T-helper 9 cell (primary cell): Measurements from ENCODE around the gene LMBRD2.

Experiments
- DNase-seq: peaks from one replicate; pipeline ENCODE4 v3.0.0-alpha.2; 2020

LMBRD2 gene

DNA sequence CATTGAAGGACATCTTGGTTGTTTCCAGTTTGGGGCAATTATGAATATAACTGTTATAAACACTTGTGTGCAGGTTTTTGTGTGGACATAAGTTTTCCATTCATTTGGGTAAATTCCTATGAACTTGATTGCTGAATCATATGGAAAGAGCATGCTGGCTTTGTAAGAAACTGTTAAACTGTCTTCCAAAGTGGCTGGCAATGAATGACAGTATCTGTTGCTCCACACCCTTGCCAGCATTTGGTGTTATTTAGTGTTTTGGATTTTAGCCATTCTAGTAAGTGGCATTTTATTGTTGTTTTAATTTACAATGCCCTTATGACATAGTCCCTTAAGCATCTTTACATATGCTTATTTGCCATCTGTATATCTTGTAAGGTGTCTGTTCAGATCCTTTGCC is 55.2 kb downstream of the LMBRD2 start:
- DNase-seq: no peak

DNA sequence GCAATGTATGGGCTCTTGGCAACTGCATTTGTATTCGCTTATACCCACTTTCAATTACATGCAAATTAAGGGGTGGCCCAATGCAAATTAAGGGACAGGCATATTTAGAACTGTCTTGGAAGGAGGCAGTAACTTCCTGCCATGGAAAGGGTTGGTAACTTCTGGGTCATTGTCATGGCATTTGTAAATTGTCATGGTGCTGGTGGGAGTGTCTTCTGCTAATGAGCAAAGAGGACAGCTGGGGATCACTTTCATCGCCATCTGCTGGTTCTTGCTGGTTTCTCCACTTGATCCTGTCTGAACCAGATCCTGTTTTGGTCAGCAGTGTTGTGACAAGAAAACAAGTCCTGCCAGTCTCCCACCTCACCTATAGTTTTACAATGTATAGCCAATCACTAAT is 61.7 kb downstream of the LMBRD2 start:
- DNase-seq: no peak

DNA sequence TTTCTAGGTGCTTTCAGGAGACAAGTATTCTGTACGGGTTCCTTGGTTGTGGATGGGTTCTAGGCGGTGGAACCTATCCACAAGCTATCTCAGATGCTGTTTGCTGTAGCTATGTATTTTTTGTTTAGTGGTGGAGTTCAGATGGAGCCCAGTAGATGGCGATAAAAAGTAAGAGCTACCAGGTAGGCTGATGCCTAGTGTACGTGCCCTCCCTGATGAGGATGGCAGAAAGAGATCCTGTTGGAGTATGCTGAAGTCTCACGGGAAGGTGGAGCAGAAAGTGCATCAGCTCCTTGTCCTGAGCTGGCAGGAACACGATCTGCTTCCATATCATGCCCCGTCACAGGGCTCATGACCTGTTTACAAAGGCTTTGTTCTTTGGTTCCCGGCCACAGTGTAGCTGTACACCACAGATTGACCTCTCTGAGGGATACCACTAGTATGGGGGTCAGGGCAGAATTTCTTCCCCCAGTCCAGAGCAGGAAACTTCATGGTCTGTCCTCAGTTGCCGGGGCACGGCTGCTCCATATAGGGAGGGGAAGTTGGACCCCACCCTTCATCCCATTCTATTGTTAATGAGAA is 72.4 kb downstream of the LMBRD2 start:
- no peak for DNase-seq

DNA sequence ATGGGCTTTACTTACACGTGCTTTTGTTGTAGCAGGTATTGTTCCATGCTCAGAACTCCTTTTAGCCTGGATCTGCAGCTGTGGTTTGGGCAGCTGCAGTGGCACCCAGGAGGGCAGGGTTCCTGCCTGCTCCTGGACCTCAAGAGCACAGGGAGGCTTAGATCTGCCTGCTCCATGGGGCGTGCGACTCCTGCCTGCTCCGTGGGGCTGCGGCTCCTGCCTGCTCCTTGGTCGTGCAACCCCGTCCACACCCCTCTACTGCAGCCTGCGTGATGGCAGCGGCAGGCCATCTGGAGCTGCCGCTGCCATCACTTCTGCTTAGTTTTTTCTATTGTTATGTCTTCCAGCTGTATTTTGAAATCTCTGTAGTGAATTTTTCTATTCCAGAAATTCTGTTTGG is 73.3 kb downstream of the LMBRD2 start:
- DNase-seq: no peak

DNA sequence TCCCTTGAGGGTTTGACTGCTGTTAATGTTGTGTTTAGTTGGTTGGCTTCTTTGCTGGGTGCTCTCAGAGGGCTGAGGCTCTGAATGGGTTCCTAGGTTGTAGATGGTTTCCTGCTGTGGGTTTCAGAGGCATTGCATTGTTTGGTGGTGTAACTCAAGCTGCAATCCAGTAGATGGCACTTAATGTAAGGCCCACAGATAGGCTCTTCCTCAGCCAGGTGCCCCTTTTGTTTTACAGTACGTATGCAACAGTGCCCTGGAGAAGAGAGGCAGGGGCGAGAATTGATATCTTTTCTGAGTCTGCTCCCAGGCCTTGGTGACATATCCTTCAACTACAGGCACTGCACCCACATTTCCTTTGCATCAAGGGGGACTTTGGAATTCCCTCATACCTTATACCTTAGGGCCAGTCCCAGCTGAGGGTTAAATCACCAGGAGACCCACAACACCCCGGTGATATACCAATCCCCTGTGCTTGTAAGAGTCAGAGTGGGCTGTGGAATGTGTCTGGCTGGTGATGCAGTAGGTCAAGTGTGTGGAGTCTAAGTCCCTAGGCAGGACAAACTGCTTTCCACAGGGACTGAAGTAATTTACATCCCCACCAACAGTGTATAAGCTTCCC is 78.0 kb downstream of the LMBRD2 start:
- DNase-seq: no peak

DNA sequence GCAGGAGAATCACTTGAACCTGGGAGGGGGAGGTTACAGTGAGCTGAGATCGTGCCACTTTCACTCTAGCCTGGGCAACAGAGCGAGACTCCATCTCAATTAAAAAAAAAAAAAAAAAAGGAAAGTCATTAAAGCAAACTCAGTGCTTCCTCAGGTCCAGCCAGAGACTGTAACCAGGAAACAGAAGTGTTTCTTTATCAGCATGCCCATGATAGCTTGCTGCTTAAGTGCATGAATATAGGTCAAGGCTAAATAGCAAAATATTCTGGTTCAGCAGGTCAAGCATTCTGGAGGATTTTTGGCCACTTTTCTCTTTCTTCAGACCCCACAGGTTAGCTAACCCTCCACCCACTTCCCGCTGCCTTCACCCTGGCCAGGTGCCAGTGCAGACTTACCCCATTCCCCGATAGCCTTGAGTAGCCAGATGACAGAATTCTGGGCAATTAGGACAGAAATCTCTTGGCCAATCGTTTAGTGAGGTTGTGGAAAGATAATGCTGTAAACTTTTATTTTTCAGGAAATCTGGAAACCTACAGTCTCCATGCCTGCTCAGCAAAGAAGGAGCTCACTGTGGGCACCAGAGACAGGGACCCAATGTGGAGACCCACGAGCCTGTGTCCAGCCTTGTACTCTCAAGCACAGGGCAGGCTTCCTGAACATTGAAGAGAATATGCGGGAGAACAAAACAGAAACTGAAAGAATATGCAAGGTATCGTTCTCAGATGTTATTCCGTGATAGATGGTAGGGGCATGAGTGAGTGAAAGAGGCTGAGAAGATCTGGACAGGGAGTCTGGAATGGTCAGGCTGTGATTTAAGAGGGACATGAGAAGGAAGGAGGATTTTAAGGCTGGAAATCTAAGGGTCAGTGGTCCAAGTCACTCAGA is 80.8 kb downstream of the LMBRD2 start:
- DNase-seq: no peak

DNA sequence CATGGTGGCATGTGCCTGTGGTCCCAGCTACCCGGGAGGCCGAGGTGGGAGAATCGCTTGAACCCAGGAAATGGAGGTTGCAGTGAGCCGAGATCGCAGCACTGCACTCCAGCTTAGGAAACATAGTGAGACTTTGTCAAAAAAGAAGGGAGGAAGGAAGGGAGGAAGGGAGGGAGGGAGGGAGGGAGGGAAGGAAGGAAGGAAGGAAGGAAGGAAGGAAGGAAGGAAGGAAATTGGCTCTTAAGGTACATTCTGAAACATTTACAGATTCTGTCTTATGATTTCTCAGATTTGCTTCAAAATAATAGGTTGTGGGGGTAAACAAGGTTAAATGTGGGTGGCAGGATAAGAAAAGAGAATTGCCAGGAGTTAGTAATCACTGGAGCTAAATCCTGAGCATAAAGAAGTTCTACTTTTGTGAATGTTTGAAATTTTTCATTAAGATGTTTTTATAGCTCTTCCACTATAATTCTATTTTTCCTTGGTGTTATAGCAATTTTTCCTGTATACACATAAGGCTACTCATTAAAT is 82.9 kb downstream of the LMBRD2 start:
- DNase-seq: no peak

DNA sequence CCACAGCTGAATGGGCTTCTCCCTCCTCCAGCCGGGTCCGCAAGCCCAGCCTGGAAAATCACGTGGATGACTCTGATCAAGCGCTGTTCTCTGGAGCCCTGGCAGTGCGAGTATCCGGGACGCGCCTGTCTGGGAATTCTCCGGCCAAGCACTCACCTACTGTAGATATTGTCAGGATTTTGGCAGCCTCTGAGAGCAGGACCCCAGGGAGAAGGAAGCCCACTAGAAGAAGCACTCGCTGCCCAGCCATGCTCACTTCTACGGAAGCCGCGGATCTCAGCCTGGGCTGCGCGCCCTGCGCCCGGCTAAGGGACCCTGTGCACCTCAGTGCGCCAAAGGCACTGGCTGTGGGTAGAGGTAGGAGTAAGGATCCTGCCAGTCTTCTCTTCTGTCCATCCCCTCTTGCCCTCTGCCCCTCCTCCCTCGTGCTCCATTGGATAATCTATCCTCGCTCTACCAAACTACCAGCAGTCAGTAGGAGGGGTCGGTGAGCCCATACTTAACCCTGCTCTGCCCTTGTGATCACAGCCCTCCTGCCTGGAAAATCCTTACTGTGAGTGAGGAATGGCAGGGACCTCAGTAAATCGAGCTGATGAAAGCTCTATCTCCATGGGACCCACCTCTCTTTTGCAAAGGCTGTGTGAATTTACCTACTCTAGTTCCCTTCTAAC is 85.0 kb downstream of the LMBRD2 start, which contains the start of gene UGT3A2:
Gene UGT3A2 (minus strand): TSS at position 343 of the 671 bp plus-strand sequence. CDS start 93 bp downstream, at position 250.
- no peak for DNase-seq

DNA sequence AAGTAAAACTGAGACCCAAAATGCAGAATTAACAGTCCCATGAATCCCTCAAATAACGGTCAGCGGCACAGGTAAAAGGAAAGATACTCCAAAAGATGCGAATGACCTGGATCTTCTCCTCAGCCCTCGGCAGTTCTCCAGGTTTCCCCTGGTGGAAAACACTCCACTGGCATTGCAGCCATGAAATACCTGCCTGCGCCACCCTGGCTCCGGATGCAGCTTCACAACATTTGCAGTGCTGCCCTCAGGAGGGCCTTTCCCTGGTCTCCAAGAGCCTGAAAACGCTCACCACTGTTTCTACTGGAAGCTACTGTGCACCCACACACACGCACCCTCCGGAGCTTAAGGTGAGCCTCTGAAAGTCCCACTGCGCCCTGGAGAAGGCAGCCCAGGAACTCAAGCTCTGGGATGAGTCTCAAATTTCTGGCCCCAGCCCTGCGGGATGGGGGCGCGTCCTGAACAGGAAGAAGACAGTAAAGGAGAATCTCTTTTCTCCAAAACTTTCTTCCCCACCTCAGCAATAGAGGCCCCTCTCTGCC is 85.6 kb downstream of the LMBRD2 start:
- DNase-seq: no peak

DNA sequence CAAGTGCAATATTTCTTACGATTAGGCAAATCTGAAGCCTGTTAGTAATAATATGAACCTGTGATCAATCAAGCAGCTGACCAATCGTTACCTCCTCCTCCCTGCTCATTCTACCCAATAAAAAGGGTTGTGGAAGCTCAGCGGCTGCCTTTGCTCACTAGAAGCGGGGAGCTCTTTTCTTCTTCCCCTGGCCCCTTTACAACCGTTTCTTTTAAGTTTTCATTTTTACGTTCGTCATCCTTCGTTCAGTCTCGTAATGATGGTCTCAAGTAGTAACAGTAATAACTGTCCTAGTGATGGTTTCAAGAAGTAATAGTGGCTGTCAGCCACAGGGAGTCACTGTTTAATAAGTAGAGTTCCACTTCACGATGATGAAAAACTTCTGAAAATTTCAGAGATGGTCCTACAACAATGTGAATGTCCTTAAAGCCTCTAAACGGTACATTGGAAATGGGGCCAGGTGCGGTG is 91.2 kb downstream of the LMBRD2 start:
- DNase-seq: no peak

DNA sequence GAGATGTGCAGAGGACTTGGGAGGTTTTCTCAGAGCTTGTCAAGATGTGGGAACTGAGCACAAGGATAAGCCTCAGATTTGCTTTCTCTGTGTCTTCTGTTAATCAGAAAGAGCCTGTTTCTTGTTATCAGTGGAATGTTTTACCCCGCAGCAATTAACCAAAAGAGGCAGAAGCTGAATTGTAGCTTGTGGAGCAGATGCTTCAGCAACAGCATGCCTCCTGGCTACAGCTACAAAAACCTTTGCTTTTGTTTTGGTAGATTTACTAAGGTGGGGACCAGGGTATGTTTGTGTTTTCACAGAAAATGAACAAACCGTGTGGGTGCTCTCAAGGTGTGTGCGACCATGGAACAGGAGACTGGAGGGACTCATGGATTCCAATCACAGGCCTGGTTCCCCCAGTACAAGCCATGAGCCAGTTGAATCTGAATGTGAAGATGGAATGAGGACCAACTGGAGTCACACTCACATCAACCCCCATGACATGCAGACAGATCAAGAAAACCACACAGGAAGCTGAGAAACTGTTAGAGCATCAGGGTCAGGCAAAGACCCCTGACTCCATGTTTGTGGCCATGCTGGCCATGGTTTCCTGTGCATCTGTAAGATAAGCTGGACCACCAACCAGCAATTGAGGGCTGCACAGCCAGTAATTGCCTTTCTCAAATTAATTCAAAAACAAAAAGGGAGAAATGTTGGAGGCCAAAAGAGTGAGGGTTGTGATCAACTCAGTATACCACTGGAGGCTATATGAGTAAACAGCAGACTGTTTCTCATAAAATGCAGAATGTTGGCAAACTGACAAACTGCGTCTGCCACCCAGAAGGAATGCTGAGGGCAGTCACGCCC is 91.9 kb downstream of the LMBRD2 start:
- DNase-seq: no peak

DNA sequence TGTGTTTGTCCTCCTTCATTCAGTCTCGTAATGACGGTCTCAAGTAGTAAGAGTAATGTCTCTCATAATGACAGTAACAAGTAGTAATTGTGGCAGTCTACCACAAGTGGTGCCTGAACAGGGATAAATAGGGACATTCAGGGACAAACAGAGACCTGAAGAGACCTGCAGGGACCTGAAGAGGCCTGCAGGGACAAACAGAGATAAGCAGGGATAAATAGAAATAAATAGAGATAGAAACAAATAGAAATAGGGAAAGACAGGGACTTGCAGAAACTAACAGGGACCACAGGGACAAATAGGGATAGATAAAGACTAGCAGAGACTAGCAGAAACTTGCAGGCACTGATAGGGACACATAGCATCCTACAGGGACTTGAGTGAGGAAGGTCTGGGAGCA is 92.9 kb downstream of the LMBRD2 start:
- no peak for DNase-seq

DNA sequence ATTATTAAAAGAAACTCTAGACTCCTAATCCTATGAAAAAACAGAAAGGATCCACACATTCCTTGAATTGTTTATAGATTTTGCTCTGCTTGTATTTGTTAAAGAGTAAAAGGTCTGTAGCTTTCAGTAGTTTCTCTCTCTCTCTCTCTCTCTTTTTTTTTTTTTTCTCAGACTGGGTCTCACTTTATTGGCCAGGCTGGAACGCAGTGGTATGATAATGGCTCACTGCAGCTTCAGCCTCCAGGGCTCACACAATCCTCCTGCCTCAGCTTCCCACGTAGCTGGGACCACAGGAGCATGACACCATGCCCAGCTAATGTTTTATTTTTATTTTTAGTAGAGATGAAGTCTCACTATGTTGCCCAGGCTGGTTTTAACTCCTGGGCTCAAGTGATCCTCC is 94.3 kb downstream of the LMBRD2 start:
- no peak for DNase-seq

DNA sequence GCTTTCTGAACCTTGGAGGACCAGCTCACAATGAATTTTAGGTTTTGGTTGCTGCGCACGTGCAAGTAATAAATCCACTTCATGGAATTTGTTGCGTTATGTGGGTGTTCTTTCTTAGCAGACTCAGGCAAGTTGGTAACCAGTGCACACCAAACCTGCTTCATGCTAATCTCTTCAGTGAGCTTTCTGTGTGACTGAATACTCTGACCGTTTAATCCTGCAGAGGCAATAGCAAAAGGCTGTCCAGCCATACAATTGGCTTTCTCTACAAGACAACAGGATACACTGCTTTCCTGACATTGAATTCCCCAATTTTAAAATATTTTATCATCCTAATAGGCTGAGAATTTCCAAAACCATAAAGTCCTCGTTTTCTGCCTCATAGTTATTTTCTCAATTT is 95.3 kb downstream of the LMBRD2 start:
- DNase-seq: no peak

DNA sequence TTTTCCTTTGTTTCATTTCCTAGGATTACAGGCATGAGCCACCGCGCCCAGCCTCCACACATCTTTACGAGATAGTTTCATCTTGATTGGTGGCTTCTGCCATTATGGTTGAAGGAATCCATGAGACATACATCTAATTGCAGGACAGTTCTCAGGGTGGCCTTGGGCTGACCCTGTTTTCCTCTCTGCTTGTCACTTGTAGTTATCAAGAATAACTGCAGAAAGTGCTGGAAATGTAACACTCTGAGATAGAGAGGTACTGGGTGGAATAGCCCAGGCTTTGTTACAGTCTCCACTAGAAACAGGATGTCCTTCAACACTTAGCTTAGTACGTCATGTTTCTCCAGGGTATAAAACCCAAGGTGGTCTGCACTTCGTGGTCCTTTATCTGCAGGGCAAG is 95.7 kb downstream of the LMBRD2 start:
- DNase-seq: no peak

DNA sequence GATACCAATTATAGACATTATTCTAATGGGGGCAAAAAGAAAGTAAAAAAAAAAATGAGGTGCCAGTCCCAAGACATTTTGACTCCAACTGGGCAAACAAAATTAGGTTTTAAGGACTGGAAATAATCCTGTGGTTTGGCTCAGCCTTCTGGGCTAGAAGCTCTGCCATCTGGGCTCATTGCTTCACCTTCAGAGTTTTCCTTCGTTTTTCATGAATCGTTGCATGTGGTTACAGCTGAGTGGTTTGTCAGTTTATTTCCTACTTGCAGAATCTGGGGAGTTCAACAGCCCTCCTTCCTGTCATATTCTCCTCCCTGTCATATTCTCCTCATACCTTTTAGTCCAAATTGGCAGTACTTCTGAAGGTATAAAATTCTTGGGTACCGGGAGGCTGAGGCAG is 97.0 kb downstream of the LMBRD2 start:
- DNase-seq: no peak

DNA sequence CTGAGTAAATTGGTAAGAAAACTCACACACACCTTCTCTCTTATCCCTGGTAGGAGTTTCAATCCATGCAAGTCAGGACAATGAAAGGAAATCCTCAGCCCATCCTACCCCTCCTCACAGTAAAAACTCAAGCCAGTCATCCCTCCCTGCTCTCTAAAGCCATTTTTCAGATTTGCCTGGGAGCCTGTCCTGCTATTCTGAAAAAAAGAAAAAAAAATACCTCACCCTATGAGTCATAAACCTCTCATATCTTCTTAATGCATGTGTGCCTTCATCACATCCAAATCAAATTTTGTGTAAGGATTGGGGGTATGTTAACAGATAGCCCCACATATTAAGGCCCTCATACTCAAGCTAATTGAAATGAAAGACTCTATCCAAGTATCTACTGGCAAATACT is 99.1 kb downstream of the LMBRD2 start:
- DNase-seq: no peak

DNA sequence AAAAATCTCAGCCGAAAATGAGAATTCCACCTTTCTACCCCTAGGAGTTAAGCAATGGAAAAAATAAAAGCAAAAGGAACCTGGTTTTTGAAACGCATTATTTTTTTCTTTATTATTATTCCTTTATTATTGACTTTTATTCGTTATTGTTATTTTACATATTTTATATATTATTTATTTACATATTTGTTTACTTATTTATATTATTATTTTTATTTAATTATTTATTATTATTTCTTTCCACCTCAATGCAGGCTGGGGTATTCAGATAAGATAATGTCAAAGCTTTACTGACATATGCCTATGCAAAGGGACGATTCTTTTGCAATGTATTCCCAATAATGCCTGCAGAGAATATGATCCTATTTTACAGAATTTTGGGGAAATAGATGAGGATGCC is 101.7 kb downstream of the LMBRD2 start:
- DNase-seq: no peak
